GM19023 (cell line): ENCODE results near the gene PLA2G6.

Source experiments
- ATAC-seq: cut with Tn5 transposase; IDR thresholded peaks from one replicate; pipeline ENCODE4 v1.9.1; 2021; ENCODE audit warnings: mild to moderate bottlenecking, moderate library complexity; ENCODE audit not compliant: unreplicated experiment

The PLA2G6 gene

DNA sequence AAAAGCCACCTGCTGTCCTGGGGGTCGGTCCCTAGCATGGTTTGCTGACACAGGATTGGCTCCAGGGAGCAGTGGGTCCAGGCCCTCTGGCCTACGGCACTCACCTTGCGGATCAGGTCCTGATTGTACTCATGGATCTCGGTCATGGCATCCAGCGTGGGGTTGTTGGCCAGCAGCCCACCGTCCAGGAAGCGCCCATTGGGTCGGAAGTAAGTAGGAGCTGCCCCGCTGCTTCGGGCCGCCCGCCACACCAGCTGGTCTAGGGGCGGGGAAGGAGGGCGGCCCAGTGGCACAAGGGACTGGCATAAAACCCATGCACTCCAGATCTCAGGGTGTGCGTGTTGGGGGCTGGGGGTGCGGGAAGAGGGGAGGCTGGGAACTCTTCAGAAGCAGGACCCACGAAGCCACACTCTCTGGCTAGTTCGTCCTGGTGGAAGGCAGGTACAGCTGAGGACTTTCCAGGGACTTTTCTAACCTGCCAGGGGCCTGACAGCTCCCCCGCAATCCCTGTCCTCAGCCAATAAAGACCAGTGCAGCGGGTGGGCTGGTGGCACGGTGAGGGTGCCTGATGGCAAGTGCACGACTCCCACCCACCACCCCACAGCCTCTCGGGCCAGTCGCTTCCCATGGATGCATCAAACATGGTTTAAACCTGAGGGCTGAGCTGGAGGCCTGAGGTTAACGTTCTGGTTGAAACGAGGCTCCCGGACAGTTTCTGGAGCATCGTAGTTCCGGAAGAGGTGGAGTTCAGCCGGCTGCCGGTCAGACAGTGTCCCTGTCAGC lies 66.0 kb downstream of the PLA2G6 start:
- no peak for ATAC-seq

DNA sequence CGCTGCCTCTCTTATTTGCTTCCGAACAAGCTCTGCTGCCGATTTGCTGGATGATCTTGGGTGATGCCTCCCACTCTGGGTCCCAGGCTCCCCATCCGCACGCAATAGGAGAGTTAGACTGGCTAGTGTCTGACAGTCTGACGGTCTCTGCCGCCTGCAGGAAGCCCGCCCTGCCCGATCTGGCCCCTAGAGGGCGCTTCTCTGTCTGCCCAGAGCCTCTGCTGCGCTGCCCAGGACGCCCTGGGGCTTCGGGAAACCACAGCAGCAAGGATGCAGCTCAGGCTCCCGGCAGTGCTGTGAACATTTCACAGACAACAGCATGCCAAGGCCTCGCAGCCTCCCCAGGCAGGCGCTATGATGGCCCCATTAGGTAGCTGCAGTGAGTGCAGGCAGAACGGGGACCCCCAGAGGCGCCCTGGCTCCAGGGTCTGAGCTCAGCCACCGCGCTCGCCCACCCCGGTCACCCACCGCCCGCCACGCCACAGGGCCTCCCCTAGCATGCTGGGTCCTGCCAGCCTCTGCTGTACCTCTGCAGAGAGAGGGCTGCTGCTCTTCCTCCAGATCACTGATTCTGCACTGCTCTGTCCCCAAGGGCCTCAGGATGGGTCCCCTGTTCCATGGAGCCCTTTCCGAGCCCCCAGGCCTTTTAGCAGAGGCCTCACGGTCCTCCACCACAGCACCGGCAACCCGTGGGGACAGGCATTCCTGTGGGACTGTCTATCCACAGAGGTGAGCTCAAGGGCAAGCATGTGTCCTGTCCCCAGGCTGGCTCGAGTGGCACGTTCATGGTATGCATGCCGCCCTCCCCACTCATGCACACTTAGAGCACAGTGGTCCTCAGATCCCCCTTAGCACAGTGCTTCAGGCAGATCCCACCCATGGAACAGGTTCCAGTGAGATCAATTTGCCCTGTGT lies 66.9 kb downstream of the PLA2G6 start:
- no peak for ATAC-seq

DNA sequence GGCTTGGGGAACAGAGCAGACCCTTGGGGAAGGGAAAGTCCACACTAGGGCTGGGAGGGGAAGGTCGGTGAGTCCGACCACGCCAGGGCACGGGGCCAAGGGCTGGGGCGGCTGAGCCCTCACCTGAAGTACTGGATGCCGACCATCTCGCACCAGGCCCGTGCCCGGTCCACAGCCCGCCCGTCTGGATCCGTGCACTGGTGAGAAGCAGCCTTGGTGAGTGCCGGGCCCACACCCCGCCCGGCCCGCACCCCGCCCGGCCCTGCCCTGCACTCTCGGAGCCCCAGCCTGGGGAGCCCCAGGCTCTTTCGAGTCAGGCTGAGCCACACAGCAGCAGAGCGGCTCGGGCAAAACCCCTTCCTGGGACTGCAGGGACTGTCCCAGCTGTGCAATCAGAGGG lies 69.2 kb downstream of the PLA2G6 start:
- ATAC-seq, result no peak

DNA sequence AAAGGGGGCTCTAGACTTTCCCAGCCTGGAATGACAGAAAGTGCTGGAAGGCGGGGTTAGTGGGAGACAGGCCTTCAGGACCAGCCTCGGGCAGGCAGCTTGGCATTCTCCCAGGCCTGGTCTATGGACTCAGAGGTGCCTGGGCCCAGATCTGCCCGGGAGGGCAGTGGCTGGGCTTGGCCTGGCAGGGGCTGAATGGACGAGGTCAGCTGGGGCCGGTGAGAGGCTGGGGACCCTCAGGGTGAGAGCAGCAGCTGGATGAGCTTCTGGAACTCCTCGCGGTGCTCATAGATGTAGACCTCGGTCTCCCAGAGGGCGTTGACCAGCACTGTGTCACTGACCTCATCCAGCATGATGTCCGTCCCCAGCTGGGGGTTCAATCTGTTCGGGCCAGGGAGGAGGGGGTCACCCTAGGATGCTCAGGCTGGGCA lies 69.7 kb downstream of the PLA2G6 start:
- ATAC-seq, result no peak

DNA sequence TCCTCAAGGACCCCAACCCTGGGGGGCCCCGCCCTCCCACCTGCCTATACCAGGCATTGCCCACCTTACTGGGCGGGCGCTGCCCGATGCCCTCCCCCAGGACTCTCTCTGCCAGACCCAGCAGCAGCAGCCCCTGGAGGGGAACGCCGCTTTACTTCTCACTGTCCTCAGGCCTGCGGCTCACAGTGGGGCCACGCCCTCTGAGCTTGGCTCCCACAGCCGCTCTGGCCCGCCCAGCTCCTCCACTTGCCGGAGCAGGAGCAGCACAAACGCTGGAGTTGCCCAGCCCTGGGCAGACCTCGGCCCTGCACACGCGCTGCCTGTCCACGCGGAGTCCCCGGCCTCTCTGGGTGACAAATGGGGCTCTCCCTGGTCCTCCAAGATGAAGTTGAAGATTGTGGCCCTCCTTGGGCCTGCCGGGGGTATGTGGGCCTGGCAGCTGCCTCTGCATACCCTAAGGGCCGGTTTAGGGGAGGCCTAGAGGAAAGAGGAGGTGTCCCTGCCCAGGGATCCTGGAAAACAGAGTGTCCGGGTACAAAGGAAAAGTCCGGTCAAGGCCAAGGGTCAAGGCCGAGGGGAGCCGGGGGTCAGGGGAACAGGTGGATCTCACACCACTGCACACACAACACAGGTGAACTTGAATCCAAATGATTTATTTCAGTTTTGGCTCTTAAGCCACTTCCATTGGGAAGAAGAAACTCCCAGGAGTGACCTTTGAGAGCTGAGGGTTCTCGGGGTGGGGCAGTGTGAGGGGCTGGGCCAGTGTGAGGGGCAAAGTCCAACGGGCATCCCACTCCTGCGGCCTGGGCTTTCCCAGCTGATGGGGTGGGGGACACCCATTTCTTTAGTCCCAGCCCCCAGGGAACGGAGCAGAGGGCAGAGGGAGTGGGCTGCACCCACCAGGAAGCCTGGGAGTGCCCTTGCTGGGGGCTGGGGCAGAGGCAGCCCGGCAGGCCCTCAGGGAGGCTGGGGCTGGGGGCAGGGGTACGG lies 70.5 kb downstream of the PLA2G6 start:
- no peak for ATAC-seq

DNA sequence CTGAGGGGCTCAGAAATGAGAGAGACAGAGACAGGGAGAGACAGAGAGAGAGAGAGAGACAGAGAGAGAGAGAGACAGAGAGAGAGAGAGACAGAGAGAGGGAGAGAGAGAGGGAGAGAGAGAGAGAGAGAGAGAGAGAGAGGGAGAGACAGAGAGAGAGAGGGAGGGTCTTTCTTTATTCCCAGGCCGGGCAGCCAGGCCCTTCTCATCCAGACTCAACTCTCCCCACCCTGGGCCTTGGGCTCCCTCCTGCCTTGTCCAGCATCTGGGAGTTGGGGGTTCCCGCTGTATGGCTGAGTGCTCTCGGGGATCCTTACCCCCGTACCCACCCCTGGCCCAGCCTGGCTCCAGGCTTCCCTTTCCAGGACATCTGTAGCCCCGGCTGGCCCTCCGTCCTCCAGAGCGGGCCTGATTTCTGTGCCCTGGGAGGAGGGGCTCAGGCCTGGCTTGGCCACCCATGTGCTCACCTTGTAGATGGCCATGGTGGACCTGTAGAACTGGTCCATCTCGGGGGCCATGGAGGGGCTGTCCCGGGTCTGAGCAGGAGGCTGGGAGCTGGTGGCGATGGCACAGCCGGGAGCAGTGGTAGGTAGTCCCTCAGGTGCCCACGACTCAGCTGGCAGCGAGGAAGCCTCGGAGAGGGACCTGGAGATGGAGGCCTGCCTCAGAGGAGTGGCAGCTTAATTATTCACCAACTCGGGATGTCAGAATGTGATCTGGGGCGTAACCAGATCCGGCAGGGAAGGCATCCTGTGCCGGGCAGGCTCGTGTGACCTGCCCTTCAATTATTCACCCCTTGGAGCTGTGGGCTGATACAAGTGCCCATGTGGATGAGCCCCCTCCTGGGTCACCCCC lies 71.4 kb downstream of the PLA2G6 start, which contains the start of gene BAIAP2L2:
BAIAP2L2 (minus strand) TSS at position 677 of the 855 bp plus-strand sequence; CDS start at position 518, 159 bp downstream.
- no peak for ATAC-seq

DNA sequence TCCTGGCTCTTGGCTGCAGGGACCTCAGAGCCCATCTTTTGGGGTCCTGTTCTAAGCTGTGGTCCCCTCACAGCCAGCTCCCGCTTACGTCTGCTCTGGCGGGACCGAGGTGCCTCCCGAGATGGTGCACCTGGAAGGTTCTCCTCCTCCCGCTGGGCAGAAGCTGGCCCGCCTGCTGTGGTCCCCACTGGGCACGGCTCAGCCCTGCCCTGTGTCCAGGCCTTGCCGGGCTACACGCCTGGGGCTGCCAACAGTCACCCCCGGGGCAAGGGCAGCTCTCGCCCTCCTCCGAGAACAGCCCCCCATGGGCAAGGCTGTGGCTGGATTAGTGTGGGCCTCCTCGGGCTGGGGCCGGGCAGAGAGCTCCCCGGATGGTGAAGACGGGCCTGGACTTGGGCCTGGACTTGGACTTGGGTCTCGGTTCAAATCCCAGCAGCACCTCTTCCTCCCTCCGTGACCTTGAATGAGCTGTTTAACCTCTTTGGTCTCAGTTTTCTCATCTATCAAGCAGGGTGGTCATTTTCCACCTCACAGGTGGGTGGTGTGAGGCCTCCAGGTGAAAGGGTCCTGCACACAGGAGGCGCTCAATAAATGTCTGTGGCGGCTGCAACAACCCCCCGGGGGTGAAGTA lies 72.1 kb downstream of the PLA2G6 start:
- no peak for ATAC-seq

DNA sequence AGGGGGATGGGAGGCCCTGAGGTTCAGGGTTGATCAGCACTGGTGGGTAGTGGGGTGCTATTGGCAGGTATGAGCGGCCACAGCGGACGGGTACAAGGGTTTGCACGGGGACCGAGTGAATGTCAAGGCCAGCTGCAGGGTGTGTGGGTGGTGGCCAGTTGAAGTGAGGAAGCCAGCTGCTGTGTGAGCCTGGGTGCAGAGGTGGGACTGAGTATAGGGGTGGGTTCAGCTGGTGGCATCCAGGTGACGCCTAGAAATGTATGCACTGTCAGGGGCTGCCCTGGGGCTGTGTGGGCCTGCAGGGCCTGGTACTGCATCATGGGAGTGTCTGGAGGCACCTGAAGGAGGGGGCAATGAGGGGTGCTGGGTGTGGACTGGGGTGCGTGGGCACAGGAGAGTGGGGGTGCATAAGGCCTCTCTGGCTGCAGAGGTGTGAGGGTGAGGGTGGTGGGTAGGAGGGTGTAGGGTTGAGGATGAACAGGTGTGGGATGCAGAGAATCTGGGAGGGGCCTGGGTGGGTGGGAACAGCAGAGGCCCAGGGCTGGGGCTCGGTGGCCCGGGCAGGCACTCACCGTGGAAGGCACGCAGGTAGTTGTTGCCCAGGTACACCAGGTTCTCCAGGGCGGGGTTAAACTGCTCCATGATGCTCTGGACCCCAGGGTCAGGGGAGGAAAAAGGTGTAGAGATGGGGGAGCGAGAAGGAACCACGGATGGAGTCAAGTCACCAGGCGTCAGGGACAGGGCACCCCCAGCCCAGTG lies 72.9 kb downstream of the PLA2G6 start:
- ATAC-seq, result no peak

DNA sequence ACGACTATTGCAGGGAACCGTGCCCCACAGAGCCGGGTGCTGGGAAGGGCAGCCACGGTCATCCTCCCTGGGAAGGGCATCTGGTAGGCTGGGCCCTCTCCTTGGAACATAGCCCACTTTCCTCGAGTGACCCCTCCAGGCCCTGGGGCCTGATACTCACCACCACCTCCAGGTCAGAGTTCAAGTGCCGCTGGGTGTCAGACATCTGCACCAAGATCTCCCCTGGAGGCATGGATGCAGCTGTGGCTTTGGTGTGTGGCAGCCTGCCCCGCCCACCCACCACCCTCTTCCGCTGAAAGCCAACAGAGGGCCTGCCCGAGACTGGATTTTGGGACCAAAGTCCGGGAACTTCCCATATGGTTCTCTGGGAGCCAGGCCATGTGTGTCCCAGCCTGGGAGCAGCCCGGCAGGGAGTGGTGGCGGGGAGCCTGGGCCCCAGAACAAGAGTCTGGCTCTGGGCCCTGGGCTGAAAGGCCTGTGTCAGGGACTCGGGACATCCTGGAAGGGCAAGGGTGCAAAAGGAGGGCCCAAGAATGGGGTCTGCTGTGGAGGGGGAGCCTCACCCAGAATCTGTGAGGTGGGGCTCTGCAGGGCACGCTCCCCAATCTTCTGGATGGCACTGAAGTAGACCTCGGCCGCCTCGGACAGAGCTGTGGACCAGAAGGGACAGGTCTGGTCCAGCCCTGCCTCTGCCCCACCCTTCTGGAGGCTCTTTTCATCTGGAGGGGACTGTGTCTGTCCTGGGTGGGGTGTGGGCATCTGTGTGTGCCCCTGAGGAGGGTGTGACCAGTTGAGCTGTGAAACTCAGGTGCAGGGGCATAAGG lies 73.7 kb downstream of the PLA2G6 start:
- ATAC-seq, result no peak

DNA sequence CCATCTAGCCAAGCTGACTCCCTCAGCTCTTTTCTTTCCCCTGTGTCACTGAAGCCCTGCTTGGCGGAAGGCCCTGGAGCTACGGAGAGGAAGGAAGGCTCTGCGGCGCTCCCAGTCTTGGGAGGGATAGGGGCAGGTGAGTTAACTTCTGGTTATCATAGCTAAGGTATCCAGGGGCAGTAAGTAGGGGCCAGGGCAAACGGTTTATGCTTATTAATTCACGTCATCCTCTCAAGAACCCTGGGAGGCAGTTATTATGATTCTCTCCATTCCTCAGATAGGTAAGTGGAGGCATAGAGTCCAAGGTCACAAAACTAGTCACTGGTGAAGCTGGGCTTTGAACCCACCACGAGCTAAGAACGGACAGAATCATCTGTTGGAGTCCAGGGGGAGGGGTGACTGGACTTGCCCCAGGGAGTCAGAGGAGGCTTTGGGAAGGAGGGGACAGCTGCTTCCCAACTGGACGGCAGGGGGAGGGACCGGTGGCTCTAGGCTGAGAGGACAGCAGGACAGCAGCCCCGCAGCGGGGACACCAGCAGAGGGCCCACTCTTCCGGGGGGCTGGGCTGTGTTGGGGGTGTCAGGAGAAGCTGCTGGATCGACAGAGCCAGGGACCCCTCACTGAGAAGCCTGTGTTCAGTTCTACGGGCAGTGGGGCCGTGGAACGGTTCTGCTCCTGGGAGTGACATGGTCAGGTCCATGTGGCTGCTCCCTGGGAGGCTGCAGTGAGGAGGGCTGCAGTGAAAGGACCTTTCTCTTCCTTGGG lies 74.6 kb downstream of the PLA2G6 start:
- ATAC-seq, result no peak

DNA sequence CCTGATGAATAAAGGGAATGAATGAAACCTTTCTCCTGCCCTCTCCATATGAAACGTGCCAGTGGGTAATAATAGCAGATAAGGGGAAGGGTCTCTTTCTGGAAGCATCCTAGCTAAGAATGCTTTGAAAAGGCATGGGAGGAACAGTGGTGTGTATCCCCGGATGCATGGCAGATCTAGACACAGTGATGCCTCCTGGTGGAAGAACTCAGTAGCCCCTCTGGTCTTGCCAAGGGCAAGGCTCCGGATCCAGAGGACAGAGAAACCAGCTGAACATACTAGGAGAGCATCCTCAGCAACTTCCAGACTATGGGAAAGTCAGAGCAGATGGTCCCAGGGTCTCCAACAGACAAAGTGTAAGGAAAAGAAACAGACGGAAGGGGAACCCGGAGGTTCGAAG lies 77.5 kb downstream of the PLA2G6 start:
- ATAC-seq, result no peak

DNA sequence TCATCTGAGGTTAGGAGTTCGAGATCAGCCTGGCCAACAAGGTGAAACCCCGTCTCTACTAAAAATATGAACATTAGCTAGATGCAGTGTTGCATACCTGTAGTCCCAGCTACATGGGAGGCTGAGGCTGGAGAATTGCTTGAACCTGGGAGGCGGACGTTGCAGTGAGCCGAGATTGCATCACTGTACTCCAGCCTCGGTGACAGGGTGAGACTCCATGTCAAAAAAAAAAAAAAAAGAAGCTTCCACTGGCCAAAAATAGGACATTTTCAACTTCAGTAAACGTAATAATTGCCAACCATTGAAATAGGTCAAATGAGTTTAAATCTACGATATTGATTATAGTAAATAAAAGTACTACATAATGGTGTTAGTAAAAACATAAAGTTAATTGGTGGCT lies 78.0 kb downstream of the PLA2G6 start:
- ATAC-seq, result no peak

DNA sequence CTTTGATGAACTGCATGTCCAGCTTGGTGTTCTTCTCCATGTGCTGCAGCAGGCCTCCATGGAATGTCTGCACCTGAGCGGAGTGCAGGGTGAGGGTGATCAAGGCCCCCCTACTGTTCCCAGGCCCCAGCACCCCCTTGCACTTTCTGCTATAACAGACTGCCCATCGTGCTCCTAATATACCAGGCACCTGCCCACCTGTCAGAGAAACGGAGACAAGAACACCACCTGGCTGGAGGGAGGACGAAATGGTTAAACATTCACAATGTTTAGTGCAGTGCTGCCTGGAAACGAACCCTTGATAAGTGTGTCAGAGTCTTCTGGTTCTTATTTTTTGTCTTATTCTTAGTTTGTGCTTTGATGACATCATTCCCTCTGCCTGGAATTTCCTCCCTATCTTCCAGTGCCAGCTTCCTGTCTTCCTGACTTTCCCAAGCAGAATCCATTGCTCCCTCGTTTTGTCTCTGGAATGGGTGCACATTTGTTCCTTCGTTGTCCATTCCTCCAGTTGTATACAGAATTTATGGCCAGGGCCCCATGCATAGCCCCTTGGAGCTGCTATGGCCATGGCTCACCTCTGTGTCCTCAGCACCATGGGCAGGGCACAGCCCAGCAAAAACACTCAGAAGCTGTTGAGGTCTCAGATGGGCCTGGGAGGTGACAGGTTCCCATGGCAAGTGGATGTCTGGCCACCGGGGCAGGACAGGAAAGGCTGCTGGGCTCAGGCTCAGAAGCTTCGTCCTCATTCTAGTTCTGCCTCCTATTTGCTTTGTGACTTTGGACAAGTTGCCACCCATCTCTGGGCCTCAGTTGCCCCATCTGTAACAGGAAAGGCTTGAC lies 83.0 kb downstream of the PLA2G6 start:
- no peak for ATAC-seq

DNA sequence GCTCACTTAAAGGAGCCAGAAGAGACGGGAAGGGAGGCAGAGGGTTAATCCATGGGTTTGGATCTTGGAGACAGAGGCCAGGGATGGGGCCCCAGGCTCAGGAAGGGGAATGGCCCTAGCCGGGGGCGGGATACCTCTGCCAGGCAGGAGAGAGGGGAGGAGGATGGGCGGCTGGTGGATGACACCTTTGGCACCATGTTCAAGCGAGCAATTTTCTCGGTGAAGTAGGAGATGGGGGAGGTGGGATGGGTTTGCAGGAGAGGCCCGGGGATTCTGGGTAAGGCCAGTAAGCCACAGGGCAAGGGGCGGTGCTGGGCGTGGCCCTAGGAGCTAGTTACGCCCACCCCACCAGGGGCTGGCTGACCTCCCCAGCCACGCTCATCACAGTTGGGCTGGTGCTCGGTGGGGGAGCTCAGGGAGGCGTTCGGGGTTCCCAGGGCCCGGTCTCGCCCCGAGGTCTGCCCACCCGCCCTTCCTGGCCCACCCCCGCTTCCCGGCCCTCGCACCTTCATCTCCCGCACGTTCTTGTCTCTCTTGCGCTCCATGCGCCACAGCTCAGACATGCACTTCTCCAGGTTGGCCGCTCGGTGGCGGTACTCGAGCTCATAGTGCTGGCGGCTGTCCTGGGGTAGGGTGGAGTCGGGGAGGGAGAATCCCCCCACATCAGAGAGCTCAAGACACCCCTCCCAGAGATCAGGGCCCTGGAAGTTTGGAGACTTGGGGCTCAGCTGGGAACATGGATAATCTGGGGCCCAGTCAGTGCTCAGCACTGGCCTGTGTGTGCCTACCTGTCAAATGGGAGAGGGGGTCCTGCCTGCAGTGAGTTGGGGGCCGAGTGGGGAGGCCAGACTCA lies 83.8 kb downstream of the PLA2G6 start:
- ATAC-seq, result no peak

DNA sequence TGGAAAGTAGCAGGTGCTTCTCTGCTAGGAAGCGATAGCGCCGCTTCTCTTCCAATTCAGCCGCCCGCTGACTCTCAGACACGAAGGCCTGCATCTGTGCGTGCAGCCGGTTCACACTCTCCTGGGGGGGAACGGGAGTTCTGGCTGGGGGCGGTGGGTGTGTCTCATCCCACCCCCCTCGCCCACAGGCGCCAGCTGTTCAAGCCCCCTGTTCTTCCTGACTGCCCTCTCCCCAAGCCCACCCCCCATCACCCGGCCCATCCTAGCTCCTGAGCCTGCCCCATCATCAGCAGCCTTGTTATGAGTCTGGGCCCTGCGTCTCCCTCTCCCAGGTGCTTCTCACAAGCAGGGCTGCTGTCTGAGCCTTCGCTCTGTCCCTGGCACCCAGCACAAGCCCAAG lies 84.6 kb downstream of the PLA2G6 start:
- ATAC-seq, result no peak
